ENCODE measurements around the gene KAT14.

DNA sequence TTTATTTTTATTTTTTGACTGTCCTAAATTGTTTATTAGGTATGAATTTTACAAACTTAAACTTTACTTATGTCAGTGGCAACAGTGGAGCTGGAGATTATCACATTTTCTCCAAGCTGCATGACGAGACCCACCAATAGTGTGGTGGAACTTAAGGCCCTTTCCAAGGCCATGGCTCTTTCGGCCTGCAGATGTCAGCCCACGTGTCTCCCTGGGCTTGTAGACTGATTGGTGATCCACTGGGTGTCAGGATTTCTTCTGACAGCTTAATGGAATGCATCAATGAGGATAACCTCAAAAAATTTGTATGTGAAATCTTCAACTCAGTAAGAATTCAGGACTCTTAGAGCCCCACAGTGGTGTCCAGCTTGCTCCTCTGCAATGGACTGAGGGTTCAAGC lies 47.6 kb upstream of the KAT14 start:
- TF ChIP-seq, protein P1, sequence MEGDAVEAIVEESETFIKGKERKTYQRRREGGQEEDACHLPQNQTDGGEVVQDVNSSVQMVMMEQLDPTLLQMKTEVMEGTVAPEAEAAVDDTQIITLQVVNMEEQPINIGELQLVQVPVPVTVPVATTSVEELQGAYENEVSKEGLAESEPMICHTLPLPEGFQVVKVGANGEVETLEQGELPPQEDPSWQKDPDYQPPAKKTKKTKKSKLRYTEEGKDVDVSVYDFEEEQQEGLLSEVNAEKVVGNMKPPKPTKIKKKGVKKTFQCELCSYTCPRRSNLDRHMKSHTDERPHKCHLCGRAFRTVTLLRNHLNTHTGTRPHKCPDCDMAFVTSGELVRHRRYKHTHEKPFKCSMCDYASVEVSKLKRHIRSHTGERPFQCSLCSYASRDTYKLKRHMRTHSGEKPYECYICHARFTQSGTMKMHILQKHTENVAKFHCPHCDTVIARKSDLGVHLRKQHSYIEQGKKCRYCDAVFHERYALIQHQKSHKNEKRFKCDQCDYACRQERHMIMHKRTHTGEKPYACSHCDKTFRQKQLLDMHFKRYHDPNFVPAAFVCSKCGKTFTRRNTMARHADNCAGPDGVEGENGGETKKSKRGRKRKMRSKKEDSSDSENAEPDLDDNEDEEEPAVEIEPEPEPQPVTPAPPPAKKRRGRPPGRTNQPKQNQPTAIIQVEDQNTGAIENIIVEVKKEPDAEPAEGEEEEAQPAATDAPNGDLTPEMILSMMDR (IDR thresholded peaks at IDR 0.05) = no peak
- TF ChIP-seq POLR2A (IDR thresholded peaks at IDR 0.05) = no peak

Measured in right lobe of liver (tissue), 4 donors.